ENCODE measurements around the gene TMEM184C.

DNA sequence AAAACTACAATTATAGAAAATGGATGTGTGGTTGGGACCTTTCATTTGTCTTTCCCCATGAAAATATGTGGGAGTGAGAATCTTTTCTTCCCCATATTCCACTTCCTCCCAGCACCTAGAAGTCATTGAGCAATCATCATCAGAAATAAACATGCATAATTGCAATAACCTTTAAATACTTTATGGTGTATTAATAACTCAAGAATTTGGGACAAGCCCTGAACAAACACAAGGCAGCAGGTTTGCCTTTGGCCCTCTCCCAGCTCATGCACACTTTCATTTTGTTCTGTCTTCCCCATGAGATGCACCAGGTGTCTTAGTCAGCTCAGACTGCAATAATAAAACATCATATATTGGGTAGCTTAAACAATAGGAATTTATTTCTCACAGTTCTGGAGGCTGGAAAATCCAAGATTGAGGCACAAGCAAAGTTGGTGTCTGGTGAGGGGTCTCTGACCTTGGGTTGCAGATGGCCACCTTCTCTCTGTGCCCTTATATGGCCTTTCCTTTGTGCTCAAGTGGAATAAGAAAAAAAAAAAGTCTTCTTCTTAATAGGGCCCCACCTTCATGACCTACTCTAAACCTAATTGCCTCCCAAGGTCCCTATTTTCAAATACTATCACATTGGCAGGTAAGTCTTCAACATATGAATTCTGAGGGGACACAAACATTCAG lies 34.7 kb upstream of the TMEM184C start:
- TF ChIP-seq POLR2A (IDR thresholded peaks at IDR 0.05) (no peak), CTCF (IDR thresholded peaks at IDR 0.05) (no peak)
